ENCODE data around the gene ARMC10. TPM values are rescaled to one million over a fixed set of nuclear protein-coding genes. Genes with fewer than 3 reads are reported as not detected.

ARMC10 gene
- total and polyA plus RNA-seq, 4 donors: 14.6 to 20.1 (median 18.8) TPM

DNA sequence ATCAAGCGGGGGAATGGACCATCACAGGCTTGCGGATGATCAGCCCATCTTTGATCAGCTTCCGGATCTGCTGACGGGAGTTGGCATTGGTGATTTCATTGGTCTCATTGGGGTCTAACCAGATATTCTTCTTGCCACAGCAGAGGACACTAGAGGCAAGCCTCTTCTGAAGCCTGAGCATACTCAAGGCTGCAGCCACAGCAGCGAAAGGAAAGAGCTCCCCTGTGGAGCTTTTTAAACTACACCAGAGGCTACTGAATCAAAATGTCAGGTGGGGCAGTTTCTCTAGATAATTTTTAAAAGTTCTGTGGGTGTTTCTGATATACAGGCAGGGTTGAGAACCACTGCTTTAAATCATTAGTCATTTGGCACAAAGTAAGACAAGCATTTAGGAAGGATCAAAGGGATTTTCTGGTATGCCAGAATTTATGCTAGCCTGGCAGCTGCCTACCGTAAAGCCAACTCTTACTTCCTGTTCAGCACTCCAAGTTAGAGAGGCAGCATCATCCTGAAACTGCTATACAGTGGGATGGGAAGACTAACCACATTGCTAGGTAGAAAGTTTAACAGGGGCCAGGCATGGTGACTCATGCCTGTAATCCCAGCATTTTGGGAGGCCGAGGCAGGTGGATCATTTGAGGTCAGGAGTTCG lies 66.9 kb downstream of the ARMC10 start:
- DNase-seq (ENCODE audit: low spot score): no peak
- TF ChIP-seq FOXA1 (IDR thresholded peaks at IDR 0.05) (no peak), HNF4A (conservative IDR thresholded peaks at IDR 0.05) (no peak), CTCF (IDR thresholded peaks at IDR 0.05; ENCODE audit: low read depth, low read length, missing input control) (no peak), SP1 (IDR thresholded peaks at IDR 0.05) (no peak), FOXA2 (IDR thresholded peaks at IDR 0.05) (no peak), NR2F2 (IDR thresholded peaks at IDR 0.05) (no peak), RAD21 (IDR thresholded peaks at IDR 0.05) (no peak), HNF4G (IDR thresholded peaks at IDR 0.05) (no peak), YY1 (IDR thresholded peaks at IDR 0.05) (no peak), TAF1 (conservative IDR thresholded peaks at IDR 0.05) (no peak), EGR1 (IDR thresholded peaks at IDR 0.05; ENCODE audit: low read depth in 2 of 2) (no peak), ZBTB33 (IDR thresholded peaks at IDR 0.05) (no peak), GABPA (IDR thresholded peaks at IDR 0.05 in 1 of 2, conservative IDR thresholded peaks at IDR 0.05 in 1 of 2) (no peak)
- TF ChIP-seq, protein P1, sequence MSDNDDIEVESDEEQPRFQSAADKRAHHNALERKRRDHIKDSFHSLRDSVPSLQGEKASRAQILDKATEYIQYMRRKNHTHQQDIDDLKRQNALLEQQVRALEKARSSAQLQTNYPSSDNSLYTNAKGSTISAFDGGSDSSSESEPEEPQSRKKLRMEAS (IDR thresholded peaks at IDR 0.05): no peak
- TF ChIP-seq, protein P2, sequence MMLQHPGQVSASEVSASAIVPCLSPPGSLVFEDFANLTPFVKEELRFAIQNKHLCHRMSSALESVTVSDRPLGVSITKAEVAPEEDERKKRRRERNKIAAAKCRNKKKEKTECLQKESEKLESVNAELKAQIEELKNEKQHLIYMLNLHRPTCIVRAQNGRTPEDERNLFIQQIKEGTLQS (IDR thresholded peaks at IDR 0.05): no peak
- TF ChIP-seq, protein P3, sequence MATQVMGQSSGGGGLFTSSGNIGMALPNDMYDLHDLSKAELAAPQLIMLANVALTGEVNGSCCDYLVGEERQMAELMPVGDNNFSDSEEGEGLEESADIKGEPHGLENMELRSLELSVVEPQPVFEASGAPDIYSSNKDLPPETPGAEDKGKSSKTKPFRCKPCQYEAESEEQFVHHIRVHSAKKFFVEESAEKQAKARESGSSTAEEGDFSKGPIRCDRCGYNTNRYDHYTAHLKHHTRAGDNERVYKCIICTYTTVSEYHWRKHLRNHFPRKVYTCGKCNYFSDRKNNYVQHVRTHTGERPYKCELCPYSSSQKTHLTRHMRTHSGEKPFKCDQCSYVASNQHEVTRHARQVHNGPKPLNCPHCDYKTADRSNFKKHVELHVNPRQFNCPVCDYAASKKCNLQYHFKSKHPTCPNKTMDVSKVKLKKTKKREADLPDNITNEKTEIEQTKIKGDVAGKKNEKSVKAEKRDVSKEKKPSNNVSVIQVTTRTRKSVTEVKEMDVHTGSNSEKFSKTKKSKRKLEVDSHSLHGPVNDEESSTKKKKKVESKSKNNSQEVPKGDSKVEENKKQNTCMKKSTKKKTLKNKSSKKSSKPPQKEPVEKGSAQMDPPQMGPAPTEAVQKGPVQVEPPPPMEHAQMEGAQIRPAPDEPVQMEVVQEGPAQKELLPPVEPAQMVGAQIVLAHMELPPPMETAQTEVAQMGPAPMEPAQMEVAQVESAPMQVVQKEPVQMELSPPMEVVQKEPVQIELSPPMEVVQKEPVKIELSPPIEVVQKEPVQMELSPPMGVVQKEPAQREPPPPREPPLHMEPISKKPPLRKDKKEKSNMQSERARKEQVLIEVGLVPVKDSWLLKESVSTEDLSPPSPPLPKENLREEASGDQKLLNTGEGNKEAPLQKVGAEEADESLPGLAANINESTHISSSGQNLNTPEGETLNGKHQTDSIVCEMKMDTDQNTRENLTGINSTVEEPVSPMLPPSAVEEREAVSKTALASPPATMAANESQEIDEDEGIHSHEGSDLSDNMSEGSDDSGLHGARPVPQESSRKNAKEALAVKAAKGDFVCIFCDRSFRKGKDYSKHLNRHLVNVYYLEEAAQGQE (IDR thresholded peaks at IDR 0.05): no peak
- no peak overlapping the region for H3K27ac ChIP-seq (ENCODE audit: low read depth in 1 of 2, low read length in 2 of 2)
- no peaks in the 10 kb centered on the region for H3K36me3 ChIP-seq (ENCODE audit: control insufficient read depth in 4 of 4, insufficient read depth in 3 of 4, low read depth in 1 of 4, low read length in 3 of 4)
- no peaks in the 10 kb centered on the region for H3K9me3 ChIP-seq (ENCODE audit: control insufficient read depth in 4 of 4, low read length in 3 of 4)
- H3K4me3 ChIP-seq (ENCODE audit: low read depth in 1 of 3, low read length in 3 of 3): no peak overlapping the region
- peaks cover 0 to 12% (median 9%) of the 10 kb centered on the region in 4 donors for H3K4me1 ChIP-seq (ENCODE audit: control insufficient read depth in 4 of 4, insufficient read depth in 4 of 4, low read length in 3 of 4)
- H3K27me3 ChIP-seq (ENCODE audit: control insufficient read depth in 4 of 4, insufficient read depth in 4 of 4, low read length in 3 of 4): no peaks in the 10 kb centered on the region
- no peak overlapping the region for H3K9ac ChIP-seq (ENCODE audit: low read depth in 1 of 2, low read length in 2 of 2)
- WGBS: 91% methylated on average over 8 of the region's 8 CpGs

Measured in liver (tissue), 9 donors.